Natural killer cell (primary cell): Measurements from ENCODE around the gene KRTDAP. TPM values are rescaled to one million over a fixed set of nuclear protein-coding genes. Genes with fewer than 3 reads are reported as not detected.
A peak's percentile ranks its signal among the peaks of the same experiment; 100 is the strongest.

Experiments
- ATAC-seq, 3 donors: fragments of 150-1000 bp in 2 of 3; fragments of 200-7000 bp in 1 of 3; cut with Tn5 transposase; 1 replicate in 1 of 3; 2 replicates in 2 of 3; pipeline ENCODE4 v1.10.0; 2021; ENCODE audit warnings: mild to moderate bottlenecking in 2 of 3, moderate library complexity in 2 of 3
- DNase-seq, 2 donors: peaks; one replicate each; pipeline versions ENCODE4 v3.0.0 to v3.0.0-alpha.2; 2013 to 2021; ENCODE audit warnings: mixed read lengths in 1 of 2
- H3K27ac ChIP-seq: one replicate; pipeline ENCODE4 v1.5.1; 2013; ENCODE audit warnings: mild to moderate bottlenecking, low read length
- H3K27me3 ChIP-seq: one replicate; pipeline ENCODE4 v1.6.1; 2013; ENCODE audit warnings: low read length; ENCODE audit not compliant: control insufficient read depth, insufficient read depth
- H3K36me3 ChIP-seq: one replicate; pipeline ENCODE4 v1.6.1; 2013; ENCODE audit warnings: low read length; ENCODE audit not compliant: control insufficient read depth, insufficient read depth
- H3K4me1 ChIP-seq: one replicate; pipeline ENCODE4 v1.6.1; 2013; ENCODE audit warnings: low read length; ENCODE audit not compliant: control insufficient read depth, insufficient read depth
- H3K4me3 ChIP-seq: one replicate; pipeline ENCODE4 v1.5.1; 2013; ENCODE audit warnings: low read length
- H3K9me3 ChIP-seq: one replicate; pipeline ENCODE4 v1.6.1; 2013; ENCODE audit warnings: low read length; ENCODE audit not compliant: control insufficient read depth, insufficient read depth
- H3K27ac Mint-ChIP-seq, 2 donors: one replicate each; pipeline ENCODE4 v1.8.0; 2022; ENCODE audit warnings: mild to moderate bottlenecking in 2 of 2, mixed read lengths in 2 of 2, moderate library complexity in 1 of 2
- H3K27me3 Mint-ChIP-seq, 2 donors: one replicate each; pipeline ENCODE4 v1.8.0; 2022; ENCODE audit warnings: low read depth in 2 of 2, mixed read lengths in 2 of 2
- H3K36me3 Mint-ChIP-seq: one replicate; pipeline ENCODE4 v1.8.0; 2022; ENCODE audit warnings: mixed read lengths
- H3K4me1 Mint-ChIP-seq, 2 donors: one replicate each; pipeline ENCODE4 v1.8.0; 2022; ENCODE audit warnings: mixed read lengths in 2 of 2
- H3K4me3 Mint-ChIP-seq: one replicate; pipeline ENCODE4 v1.8.0; 2022; ENCODE audit warnings: mild to moderate bottlenecking, moderate library complexity, mixed read lengths
- H3K9me3 Mint-ChIP-seq, 2 donors: one replicate each; pipeline ENCODE4 v1.8.0; 2022; ENCODE audit warnings: mixed read lengths in 2 of 2
- CTCF ChIP-seq: fragments of 200-600 bp; IDR thresholded peaks from one replicate; pipeline ENCODE4 v1.8.0; 2022; ENCODE audit warnings: antibody characterized with exemption
- WGBS: methylation state at CpG from one replicate; pipeline ENCODE4 v1.1.7; 2013; ENCODE audit warnings: missing lambda C conversion rate; ENCODE audit not compliant: insufficient coverage; 5-methylcytosine and 5-hydroxymethylcytosine counted together
- intact Hi-C: fragments of 100-400 bp; cut with micrococcal nuclease; formaldehyde crosslinking; loops from one replicate; pipeline ENCODE4 v1.14.2; 2022
- total RNA-seq, 4 donors: library from RNA; stranded (reverse); fragments of 120-200 nt in 1 of 4; gene quantifications; one replicate each; pipeline versions ENCODE4 v1.2.3 to v1.2.4, GENCODE V29; 2013 to 2022

The KRTDAP gene
- total RNA-seq, 3 donors from 2014 or later (not counting 1 experiment from before 2014, with no cell fraction given), result not detected

DNA sequence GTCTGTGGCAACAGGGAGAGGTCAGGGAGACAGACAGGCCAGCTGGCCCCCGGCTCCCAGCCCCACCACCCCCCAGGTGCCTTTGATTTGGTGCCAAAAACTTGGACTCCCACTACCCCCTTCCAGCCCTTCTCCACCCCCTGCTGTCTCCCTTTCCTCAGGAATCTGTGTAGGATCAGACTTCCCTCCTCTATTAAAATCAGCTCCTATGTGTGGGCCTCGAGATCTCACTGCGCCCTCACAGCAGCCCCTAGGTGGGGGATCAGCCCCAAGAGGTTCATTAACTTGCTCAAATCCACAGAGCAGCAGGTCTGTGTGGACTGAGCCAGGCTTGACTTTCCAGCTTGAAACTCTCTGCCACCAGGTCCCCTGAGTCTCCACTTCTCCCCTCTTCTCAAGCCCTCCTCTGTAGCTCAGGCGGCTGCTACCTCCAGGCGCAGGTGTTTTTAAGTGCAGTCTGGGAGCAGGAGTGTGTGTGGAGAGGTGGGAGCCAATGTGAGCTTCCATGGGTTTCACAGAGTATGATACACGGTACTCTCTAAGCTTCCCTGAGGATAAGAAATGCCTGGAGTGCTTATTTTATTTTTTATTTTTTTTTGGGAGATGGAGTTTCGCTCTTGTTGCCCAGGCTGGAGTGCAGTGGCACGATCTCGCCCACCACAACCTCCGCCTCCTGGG, 44.7 kb upstream of the KRTDAP start:
- H3K27ac Mint-ChIP-seq, result peak overlapping the region in 1 of 2 donors; percentile 87
- no peaks in the 10 kb centered on the region for H3K36me3 ChIP-seq
- no peak overlapping the region for H3K27ac ChIP-seq
- TF ChIP-seq CTCF, result no peak
- ATAC-seq (no peak), DNase-seq (no peak)
- H3K27me3 ChIP-seq, result no peaks in the 10 kb centered on the region
- H3K4me3 ChIP-seq, result no peak overlapping the region
- H3K27me3 Mint-ChIP-seq, result peaks cover 8 to 19% of the 10 kb centered on the region in 2 donors
- H3K4me1 Mint-ChIP-seq, result peaks cover 13 to 32% of the 10 kb centered on the region in 2 donors
- H3K4me1 ChIP-seq, result peaks cover 38% of the 10 kb centered on the region
- no peaks in the 10 kb centered on the region for H3K9me3 Mint-ChIP-seq
- no peaks in the 10 kb centered on the region for H3K36me3 Mint-ChIP-seq
- no peaks in the 10 kb centered on the region for H3K9me3 ChIP-seq
- no peak overlapping the region for H3K4me3 Mint-ChIP-seq
- intact Hi-C loops, result no loop called here
- WGBS, result 88% methylated on average over 10 of the region's 10 CpGs

GRCh38 chr19:35533822-35534392, 43.6 kb upstream of the KRTDAP start:
- DNase-seq, result peak; percentile 63 to 67
- Histone ChIP-seq H3K36me3 (no peaks in the 10 kb centered on the region), H3K27me3 (no peaks in the 10 kb centered on the region), H3K4me3 (peak overlapping the region; percentile 23), H3K9me3 (no peaks in the 10 kb centered on the region), H3K4me1 (peaks cover 35% of the 10 kb centered on the region), H3K27ac (peak overlapping the region; percentile 33)
- Mint-ChIP-seq H3K27me3 (peaks cover 11 to 26% of the 10 kb centered on the region in 2 donors), H3K4me1 (peaks cover 13 to 32% of the 10 kb centered on the region in 2 donors), H3K9me3 (no peaks in the 10 kb centered on the region), H3K27ac (peak overlapping the region in 1 of 2 donors; percentile 87), H3K36me3 (no peaks in the 10 kb centered on the region), H3K4me3 (peak overlapping the region; percentile 71)
- ATAC-seq, result peak; percentile 91 to 95 (median 95)
- no peak for TF ChIP-seq CTCF
- intact Hi-C loops, result no loop called here
- under 1% methylated on average over 30 of the region's 30 CpGs for WGBS

GRCh38 chr19:35533201-35533821, 43.0 kb upstream of the KRTDAP start, which contains the start of gene GAPDHS:
Gene GAPDHS, plus strand, starts transcription at chr19:35533456. Its CDS starts 72 bp downstream, at chr19:35533528.
- peak within 1 kb of the TSS; percentile 71 for H3K4me3 Mint-ChIP-seq
- H3K36me3 ChIP-seq, result no peaks in the 10 kb centered on the region
- H3K27ac Mint-ChIP-seq, result peak within 1 kb of the TSS in 1 of 2 donors; percentile 87
- H3K27me3 ChIP-seq, result no peaks in the 10 kb centered on the region
- H3K4me3 ChIP-seq, result peak within 1 kb of the TSS; percentile 23
- intact Hi-C loops, result no loop called here
- no peak for DNase-seq
- H3K9me3 Mint-ChIP-seq, result no peaks in the 10 kb centered on the region
- peak in 1 of 3 donors; percentile 2 for ATAC-seq
- H3K36me3 Mint-ChIP-seq, result no peaks in the 10 kb centered on the region
- H3K9me3 ChIP-seq, result no peaks in the 10 kb centered on the region
- TF ChIP-seq CTCF, result no peak
- peaks cover 16 to 32% of the 10 kb centered on the region in 2 donors for H3K27me3 Mint-ChIP-seq
- 65% methylated on average over 39 of the region's 39 CpGs for WGBS
- peaks cover 13 to 32% of the 10 kb centered on the region in 2 donors for H3K4me1 Mint-ChIP-seq
- peaks cover 35% of the 10 kb centered on the region for H3K4me1 ChIP-seq
- H3K27ac ChIP-seq, result peak within 1 kb of the TSS; percentile 33
